GM12801 (cell line): ENCODE data around the gene TBL3.

Experiments used
- TF ChIP-seq, protein P1 (sequence below): IDR thresholded peaks from one replicate; pipeline ENCODE4 v1.5.1; 2011; ENCODE audit warnings: control low read depth; ENCODE audit not compliant: insufficient read length; ENCODE audit errors: extremely low read depth

TBL3 gene

GRCh38 chr16:2006317-2006716 is 34.5 kb downstream of the TBL3 start:
- TF ChIP-seq, protein P1, sequence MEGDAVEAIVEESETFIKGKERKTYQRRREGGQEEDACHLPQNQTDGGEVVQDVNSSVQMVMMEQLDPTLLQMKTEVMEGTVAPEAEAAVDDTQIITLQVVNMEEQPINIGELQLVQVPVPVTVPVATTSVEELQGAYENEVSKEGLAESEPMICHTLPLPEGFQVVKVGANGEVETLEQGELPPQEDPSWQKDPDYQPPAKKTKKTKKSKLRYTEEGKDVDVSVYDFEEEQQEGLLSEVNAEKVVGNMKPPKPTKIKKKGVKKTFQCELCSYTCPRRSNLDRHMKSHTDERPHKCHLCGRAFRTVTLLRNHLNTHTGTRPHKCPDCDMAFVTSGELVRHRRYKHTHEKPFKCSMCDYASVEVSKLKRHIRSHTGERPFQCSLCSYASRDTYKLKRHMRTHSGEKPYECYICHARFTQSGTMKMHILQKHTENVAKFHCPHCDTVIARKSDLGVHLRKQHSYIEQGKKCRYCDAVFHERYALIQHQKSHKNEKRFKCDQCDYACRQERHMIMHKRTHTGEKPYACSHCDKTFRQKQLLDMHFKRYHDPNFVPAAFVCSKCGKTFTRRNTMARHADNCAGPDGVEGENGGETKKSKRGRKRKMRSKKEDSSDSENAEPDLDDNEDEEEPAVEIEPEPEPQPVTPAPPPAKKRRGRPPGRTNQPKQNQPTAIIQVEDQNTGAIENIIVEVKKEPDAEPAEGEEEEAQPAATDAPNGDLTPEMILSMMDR = no peak

- TF ChIP-seq, protein P1 = no peak
Measured at GRCh38 chr16:2007081-2007836, 35.4 kb downstream of the TBL3 start.

- TF ChIP-seq, protein P1 = no peak
Measured at GRCh38 chr16:2008009-2008526, 36.2 kb downstream of the TBL3 start.

DNA sequence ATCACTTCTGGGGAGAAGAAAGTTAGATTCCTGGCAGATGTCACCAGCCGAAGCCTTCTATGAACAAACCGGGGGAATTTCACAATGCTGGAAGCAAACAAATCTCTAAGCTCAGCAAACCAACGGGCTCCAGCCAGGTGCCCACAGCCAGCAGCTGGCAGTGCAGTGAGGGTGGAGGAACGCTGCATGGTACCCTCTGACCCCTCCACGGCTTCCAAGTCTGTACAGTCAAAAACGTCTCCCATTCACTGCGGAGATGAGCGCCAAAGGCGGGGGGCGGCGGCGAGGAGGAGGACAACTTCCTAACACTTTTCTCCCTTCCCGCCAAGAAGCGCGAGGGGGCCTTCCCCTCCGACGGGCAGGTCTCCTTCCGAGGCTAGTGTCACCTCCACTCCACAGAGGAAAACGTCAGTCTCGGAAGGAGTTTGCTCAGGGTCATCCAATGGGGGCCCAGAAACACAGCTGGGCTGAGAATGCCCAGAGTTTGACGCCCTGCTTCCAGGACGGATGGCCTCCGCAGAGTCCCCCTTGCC is 36.8 kb downstream of the TBL3 start:
- TF ChIP-seq, protein P1 = no peak

- TF ChIP-seq, protein P1 = no peak
Measured at GRCh38 chr16:2009164-2009711, 37.4 kb downstream of the TBL3 start.

- TF ChIP-seq, protein P1 = no peak
Measured at GRCh38 chr16:2009791-2010510, 38.1 kb downstream of the TBL3 start, which contains the start of gene ZNF598. TSS of gene ZNF598 (minus strand) at chr16:2009821.

GRCh38 chr16:2013527-2013926 is 41.7 kb downstream of the TBL3 start:
- TF ChIP-seq, protein P1 = no peak
